Fibroblast of lung (primary cell): Measurements from ENCODE around the gene ZMAT5. TPM values are rescaled to one million over a fixed set of nuclear protein-coding genes. Genes with fewer than 3 reads are reported as not detected.

Source experiments
- DNase-seq, 2 donors: peaks; one replicate each; pipeline versions ENCODE4 v3.0.0 to v3.0.0-alpha.2; 2010; ENCODE audit warnings: low read depth in 2 of 2
- H2AFZ ChIP-seq: 2 replicates; pipeline ENCODE4 v1.5.1; 2012; ENCODE audit warnings: low read length, control low read depth, inconsistent platforms
- H3K27ac ChIP-seq: 2 replicates; pipeline ENCODE4 v1.5.1; 2011; ENCODE audit warnings: low read length, control low read depth; ENCODE audit not compliant: insufficient read depth
- H3K27me3 ChIP-seq: 2 replicates; pipeline ENCODE4 v1.5.1; 2011; ENCODE audit warnings: mild to moderate bottlenecking, low read length; ENCODE audit not compliant: control insufficient read depth, insufficient read depth
- H3K36me3 ChIP-seq: 2 replicates; pipeline ENCODE4 v1.5.1; 2011; ENCODE audit warnings: low read length; ENCODE audit not compliant: control insufficient read depth, insufficient read depth
- H3K4me1 ChIP-seq: 2 replicates; pipeline ENCODE4 v1.5.1; 2011; ENCODE audit warnings: low read length; ENCODE audit not compliant: control insufficient read depth, insufficient read depth; ENCODE audit errors: extremely low read depth
- H3K4me2 ChIP-seq: 2 replicates; pipeline ENCODE4 v1.5.1; 2011; ENCODE audit warnings: low read length, control low read depth; ENCODE audit not compliant: insufficient read depth; ENCODE audit errors: extremely low read depth
- H3K4me3 ChIP-seq, 4 experiments: fragments of 200-600 bp in 1 of 4; sonication (generic) in 1 of 4; replicated peaks in 1 of 4; 2 replicates each; pipeline ENCODE4 v1.5.1; 2011 to 2016; ENCODE audit warnings: low read length in 4 of 4, low read depth in 3 of 4, mild to moderate bottlenecking in 3 of 4, control low read depth in 2 of 4, inconsistent platforms in 1 of 4, mixed read lengths in 1 of 4; ENCODE audit not compliant: insufficient read depth in 1 of 4; ENCODE audit errors: control extremely low read depth in 1 of 4
- H3K79me2 ChIP-seq: 2 replicates; pipeline ENCODE4 v1.5.1; 2012; ENCODE audit warnings: mild to moderate bottlenecking, low read length, inconsistent platforms; ENCODE audit not compliant: control insufficient read depth, insufficient read depth
- H3K9ac ChIP-seq: 2 replicates; pipeline ENCODE4 v1.5.1; 2011; ENCODE audit warnings: mild to moderate bottlenecking, low read length, control low read depth; ENCODE audit not compliant: insufficient read depth
- H3K9me3 ChIP-seq: 2 replicates; pipeline ENCODE4 v1.5.1; 2012; ENCODE audit warnings: low read depth, low read length; ENCODE audit not compliant: control insufficient read depth, insufficient read depth
- H4K20me1 ChIP-seq: 2 replicates; pipeline ENCODE4 v1.5.1; 2011; ENCODE audit warnings: low read length; ENCODE audit not compliant: control insufficient read depth, insufficient read depth; ENCODE audit errors: extremely low read depth
- CTCF ChIP-seq, 2 donors: IDR thresholded peaks in 1 of 2; conservative IDR thresholded peaks in 1 of 2; 1 replicate in 1 of 2; 2 replicates in 1 of 2; pipeline ENCODE4 v1.5.1; 2011 to 2012; ENCODE audit warnings: low read length in 2 of 2, control low read depth in 1 of 2, inconsistent platforms in 1 of 2, low read depth in 1 of 2, mild to moderate bottlenecking in 1 of 2
- EZH2 ChIP-seq: IDR thresholded peaks from 2 replicates; pipeline ENCODE4 v1.5.1; 2012; ENCODE audit warnings: low read length, control low read depth, mild to moderate bottlenecking; ENCODE audit errors: missing control alignments
- polyA plus RNA-seq, 2 donors: library from polyadenylated mRNA; depleted of rRNA in 1 of 2; stranded (reverse) in 1 of 2; unstranded in 1 of 2; fragments of >200 nt; gene quantifications; 2 replicates each; pipeline ENCODE4 v1.2.1, GENCODE V29; 2011 to 2012; ENCODE audit warnings: missing spikeins in 1 of 2
- total RNA-seq: library from RNA; depleted of rRNA; stranded (reverse); fragments of >200 nt; gene quantifications from 2 replicates; pipeline ENCODE4 v1.2.1, GENCODE V29; 2014

Gene ZMAT5
- total and polyA plus RNA-seq, 2 donors (not counting 1 experiment from before 2014, with no cell fraction given): 13.4 to 21.6 TPM

GRCh38 chr22:29780748-29781676 is 14.2 kb upstream of the ZMAT5 start:
- H3K36me3 ChIP-seq: no peaks in the 10 kb centered on the region
- H2AFZ ChIP-seq: peak overlapping the region; percentile 82
- TF ChIP-seq EZH2: no peak
- no peak for TF ChIP-seq CTCF (conservative IDR thresholded peaks at IDR 0.05 in 1 of 2, IDR thresholded peaks at IDR 0.05 in 1 of 2; ENCODE audit: low read depth in 1 of 2, low read length in 2 of 2)
- peak overlapping the region; percentile 78 for H3K4me2 ChIP-seq
- H3K4me3 ChIP-seq: no peak overlapping the region
- H3K9ac ChIP-seq: peak overlapping the region; percentile 60
- peak overlapping the region; percentile 97 for H3K27ac ChIP-seq
- H3K9me3 ChIP-seq: no peaks in the 10 kb centered on the region
- H3K79me2 ChIP-seq: no peaks in the 10 kb centered on the region
- no peaks in the 10 kb centered on the region for H3K27me3 ChIP-seq
- H4K20me1 ChIP-seq: no peaks in the 10 kb centered on the region
- DNase-seq: peak; percentile 52 to 96
- peaks cover 37% of the 10 kb centered on the region for H3K4me1 ChIP-seq

DNA sequence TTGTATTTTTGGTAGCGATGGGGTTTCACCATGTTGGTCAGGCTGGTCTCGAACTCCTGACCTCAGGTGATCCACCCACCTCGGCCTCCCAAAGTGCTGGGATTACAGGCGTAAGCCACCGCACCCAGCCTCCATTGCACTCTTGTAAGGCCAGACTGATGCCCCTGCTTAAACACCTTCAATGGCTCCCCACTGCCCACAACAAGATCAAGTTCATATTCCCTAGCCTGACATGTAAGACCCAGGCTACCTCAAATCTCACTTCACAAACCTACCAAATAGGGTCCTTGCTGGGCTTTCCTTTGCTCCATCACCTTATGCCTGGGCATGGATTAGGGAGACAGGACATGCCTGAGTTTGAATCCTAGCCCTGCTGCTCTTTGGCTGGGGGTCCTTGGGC is 13.4 kb upstream of the ZMAT5 start:
- no peak for TF ChIP-seq CTCF (conservative IDR thresholded peaks at IDR 0.05 in 1 of 2, IDR thresholded peaks at IDR 0.05 in 1 of 2; ENCODE audit: low read depth in 1 of 2, low read length in 2 of 2)
- no peak for TF ChIP-seq EZH2
- H3K4me3 ChIP-seq: no peak overlapping the region
- H2AFZ ChIP-seq: no peak overlapping the region
- peak overlapping the region; percentile 97 for H3K27ac ChIP-seq
- H3K4me2 ChIP-seq: no peak overlapping the region
- no peaks in the 10 kb centered on the region for H3K9me3 ChIP-seq
- H4K20me1 ChIP-seq: no peaks in the 10 kb centered on the region
- no peak overlapping the region for H3K9ac ChIP-seq
- no peaks in the 10 kb centered on the region for H3K27me3 ChIP-seq
- H3K79me2 ChIP-seq: no peaks in the 10 kb centered on the region
- H3K4me1 ChIP-seq: peaks cover 37% of the 10 kb centered on the region
- H3K36me3 ChIP-seq: no peaks in the 10 kb centered on the region
- DNase-seq: no peak

DNA sequence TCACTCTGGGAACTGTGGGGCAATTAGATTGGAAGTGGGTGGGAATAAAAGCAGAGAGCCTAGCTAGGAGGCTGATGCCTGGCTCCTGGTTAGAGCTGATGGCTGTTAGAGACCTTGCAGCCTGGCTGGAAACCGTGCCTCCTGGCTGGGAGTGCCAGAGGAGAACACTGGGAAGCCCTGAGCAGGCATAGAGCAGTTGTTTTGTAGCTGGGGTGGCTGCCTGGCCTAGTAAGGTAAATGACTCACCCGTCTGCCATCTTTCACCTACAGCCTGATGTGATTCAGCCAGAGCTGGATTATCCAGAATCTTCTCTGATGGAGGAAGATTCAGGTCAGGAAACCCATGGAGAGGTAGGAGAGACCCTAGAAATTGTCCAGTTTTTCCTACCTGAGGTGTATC is 6.4 kb upstream of the ZMAT5 start:
- peak overlapping the region; percentile 11 for H3K27ac ChIP-seq
- H3K9me3 ChIP-seq: no peaks in the 10 kb centered on the region
- no peak overlapping the region for H3K9ac ChIP-seq
- H3K4me2 ChIP-seq: no peak overlapping the region
- H3K79me2 ChIP-seq: peaks cover 7% of the 10 kb centered on the region
- TF ChIP-seq CTCF (conservative IDR thresholded peaks at IDR 0.05 in 1 of 2, IDR thresholded peaks at IDR 0.05 in 1 of 2; ENCODE audit: low read depth in 1 of 2, low read length in 2 of 2) (no peak), EZH2 (no peak)
- H4K20me1 ChIP-seq: no peaks in the 10 kb centered on the region
- no peaks in the 10 kb centered on the region for H3K27me3 ChIP-seq
- no peak overlapping the region for H3K4me3 ChIP-seq
- DNase-seq: peak in 1 of 2 donors; percentile 78
- H3K36me3 ChIP-seq: no peaks in the 10 kb centered on the region
- peaks cover 6% of the 10 kb centered on the region for H3K4me1 ChIP-seq
- peak overlapping the region; percentile 24 for H2AFZ ChIP-seq
